WERI-Rb-1 (cell line): Measurements from ENCODE around the gene HIVEP3.

Source experiments
- DNase-seq: peaks from one replicate; pipeline ENCODE4 v3.0.0-alpha.2; 2020
- H3K27ac ChIP-seq: fragments of 250-450 bp; sonication (Bioruptor Pico); 2 replicates; pipeline ENCODE4 v1.5.1; 2020; ENCODE audit warnings: mild to moderate bottlenecking, moderate library complexity
- H3K27me3 ChIP-seq: fragments of 250-450 bp; sonication (Bioruptor Pico); 2 replicates; pipeline ENCODE4 v1.5.1; 2021; ENCODE audit warnings: mild to moderate bottlenecking, low read depth, moderate library complexity; ENCODE audit not compliant: insufficient read depth, severe bottlenecking
- H3K36me3 ChIP-seq: fragments of 250-450 bp; sonication (Bioruptor Pico); 2 replicates; pipeline ENCODE4 v1.5.1; 2020; ENCODE audit warnings: mild to moderate bottlenecking, moderate library complexity
- H3K4me3 ChIP-seq: 2 replicates; pipeline ENCODE4 v1.5.1; 2011; ENCODE audit warnings: low read depth, mild to moderate bottlenecking, control low read depth, low read length
- H3K9me3 ChIP-seq: fragments of 250-450 bp; sonication (Bioruptor Pico); 2 replicates; pipeline ENCODE4 v1.5.1; 2021; ENCODE audit warnings: mild to moderate bottlenecking, moderate library complexity; ENCODE audit not compliant: severe bottlenecking
- CTCF ChIP-seq: IDR thresholded peaks from 2 replicates; pipeline ENCODE4 v1.5.1; 2011; ENCODE audit warnings: low read depth, mild to moderate bottlenecking, control low read depth, inconsistent platforms, low read length

Gene HIVEP3

GRCh38 chr1:41751804-41752513, 166.8 kb downstream of the HIVEP3 start:
- no peak overlapping the region for H3K4me3 ChIP-seq
- TF ChIP-seq CTCF = no peak

GRCh38 chr1:41749991-41750745, 168.6 kb downstream of the HIVEP3 start:
- DNase-seq = no peak
- Histone ChIP-seq H3K36me3 (no peaks in the 10 kb centered on the region), H3K9me3 (no peaks in the 10 kb centered on the region), H3K27me3 (no peaks in the 10 kb centered on the region), H3K27ac (no peak overlapping the region), H3K4me3 (no peak overlapping the region)
- TF ChIP-seq CTCF = no peak

More at GRCh38 chr1:41751804-41752513, 166.8 kb downstream of the HIVEP3 start:
- Histone ChIP-seq H3K9me3 (no peaks in the 10 kb centered on the region), H3K27ac (no peak overlapping the region), H3K27me3 (no peaks in the 10 kb centered on the region), H3K36me3 (no peaks in the 10 kb centered on the region)
- no peak for DNase-seq

- H3K27me3 ChIP-seq = no peaks in the 10 kb centered on the region
- no peaks in the 10 kb centered on the region for H3K36me3 ChIP-seq
- H3K27ac ChIP-seq = no peak overlapping the region
- no peaks in the 10 kb centered on the region for H3K9me3 ChIP-seq
- TF ChIP-seq CTCF = no peak
- H3K4me3 ChIP-seq = no peak overlapping the region
- DNase-seq = no peak
These were observed 173.7 kb downstream of the HIVEP3 start for GRCh38 chr1:41745022-41745421.

DNA sequence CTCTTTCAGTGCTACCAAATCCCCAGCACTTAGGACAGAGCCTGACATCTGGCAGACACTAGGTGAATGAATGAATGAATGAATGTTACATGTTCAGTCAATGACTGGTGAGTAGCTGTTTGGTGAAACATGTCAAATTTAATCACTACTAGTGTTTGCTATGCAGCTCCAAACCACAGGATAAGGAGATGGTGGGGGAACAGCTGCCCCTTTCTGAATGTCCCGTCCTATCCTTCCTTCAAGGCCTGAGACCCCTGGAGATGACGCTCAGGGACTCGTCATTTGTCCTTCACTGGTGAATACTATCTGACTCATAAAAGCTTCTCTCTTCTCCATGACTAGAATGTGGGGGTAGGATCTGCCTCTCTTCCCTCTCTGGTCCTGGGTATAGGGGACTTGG, 175.4 kb downstream of the HIVEP3 start:
- Histone ChIP-seq H3K27ac (no peak overlapping the region), H3K4me3 (no peak overlapping the region)

DNA sequence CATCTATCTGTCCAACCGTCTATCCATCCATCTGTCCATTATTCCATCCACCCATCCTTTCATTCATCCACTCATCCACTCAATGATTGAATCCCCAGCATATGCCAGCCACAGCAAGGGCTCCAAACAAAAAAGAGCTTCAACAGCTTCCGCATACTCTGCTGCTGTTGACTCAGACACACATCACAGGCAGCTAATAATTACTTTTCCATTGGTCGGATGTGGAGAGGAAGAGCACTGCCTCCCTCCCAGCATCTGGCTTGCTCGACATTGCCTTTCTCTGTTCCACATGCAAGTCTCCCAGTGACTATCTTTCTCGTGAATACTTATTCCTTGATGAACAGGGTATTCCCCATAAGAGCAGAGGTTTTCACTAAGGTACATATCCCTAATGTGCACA, 176.5 kb downstream of the HIVEP3 start:
- H3K4me3 ChIP-seq = no peak overlapping the region
- TF ChIP-seq CTCF = no peak
- no peak overlapping the region for H3K27ac ChIP-seq
- H3K9me3 ChIP-seq = peaks cover under 1% of the 10 kb centered on the region
- no peak for DNase-seq
- H3K27me3 ChIP-seq = no peaks in the 10 kb centered on the region
- H3K36me3 ChIP-seq = no peaks in the 10 kb centered on the region

More for the DNA sequence above, 175.4 kb downstream of the HIVEP3 start:
- Histone ChIP-seq H3K9me3 (no peaks in the 10 kb centered on the region), H3K27me3 (no peaks in the 10 kb centered on the region), H3K36me3 (no peaks in the 10 kb centered on the region)
- TF ChIP-seq CTCF = no peak
- no peak for DNase-seq
